Measurements from ENCODE around the gene NAB2.

NAB2 gene

GRCh38 chr12:57118711-57119271 lies 29.9 kb downstream of the NAB2 start:
- TF ChIP-seq FOXP2 (optimal IDR thresholded peaks at IDR 0.05; ENCODE audit: borderline replicate concordance, extremely low read depth, extremely low read length, insufficient read depth) (no peak), POLR2AphosphoS5 (IDR thresholded peaks at IDR 0.05; ENCODE audit: low read depth, low read length) (no peak), TAF1 (IDR thresholded peaks at IDR 0.05; ENCODE audit: borderline replicate concordance, insufficient read depth, low read length) (no peak), SIN3A (IDR thresholded peaks at IDR 0.05; ENCODE audit: borderline replicate concordance, insufficient read depth, low read length) (no peak)
- TF ChIP-seq, protein P1, sequence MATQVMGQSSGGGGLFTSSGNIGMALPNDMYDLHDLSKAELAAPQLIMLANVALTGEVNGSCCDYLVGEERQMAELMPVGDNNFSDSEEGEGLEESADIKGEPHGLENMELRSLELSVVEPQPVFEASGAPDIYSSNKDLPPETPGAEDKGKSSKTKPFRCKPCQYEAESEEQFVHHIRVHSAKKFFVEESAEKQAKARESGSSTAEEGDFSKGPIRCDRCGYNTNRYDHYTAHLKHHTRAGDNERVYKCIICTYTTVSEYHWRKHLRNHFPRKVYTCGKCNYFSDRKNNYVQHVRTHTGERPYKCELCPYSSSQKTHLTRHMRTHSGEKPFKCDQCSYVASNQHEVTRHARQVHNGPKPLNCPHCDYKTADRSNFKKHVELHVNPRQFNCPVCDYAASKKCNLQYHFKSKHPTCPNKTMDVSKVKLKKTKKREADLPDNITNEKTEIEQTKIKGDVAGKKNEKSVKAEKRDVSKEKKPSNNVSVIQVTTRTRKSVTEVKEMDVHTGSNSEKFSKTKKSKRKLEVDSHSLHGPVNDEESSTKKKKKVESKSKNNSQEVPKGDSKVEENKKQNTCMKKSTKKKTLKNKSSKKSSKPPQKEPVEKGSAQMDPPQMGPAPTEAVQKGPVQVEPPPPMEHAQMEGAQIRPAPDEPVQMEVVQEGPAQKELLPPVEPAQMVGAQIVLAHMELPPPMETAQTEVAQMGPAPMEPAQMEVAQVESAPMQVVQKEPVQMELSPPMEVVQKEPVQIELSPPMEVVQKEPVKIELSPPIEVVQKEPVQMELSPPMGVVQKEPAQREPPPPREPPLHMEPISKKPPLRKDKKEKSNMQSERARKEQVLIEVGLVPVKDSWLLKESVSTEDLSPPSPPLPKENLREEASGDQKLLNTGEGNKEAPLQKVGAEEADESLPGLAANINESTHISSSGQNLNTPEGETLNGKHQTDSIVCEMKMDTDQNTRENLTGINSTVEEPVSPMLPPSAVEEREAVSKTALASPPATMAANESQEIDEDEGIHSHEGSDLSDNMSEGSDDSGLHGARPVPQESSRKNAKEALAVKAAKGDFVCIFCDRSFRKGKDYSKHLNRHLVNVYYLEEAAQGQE (IDR thresholded peaks at IDR 0.05; ENCODE audit: insufficient read depth in 1 of 2, low read depth in 2 of 2, low read length in 2 of 2): no peak

DNA sequence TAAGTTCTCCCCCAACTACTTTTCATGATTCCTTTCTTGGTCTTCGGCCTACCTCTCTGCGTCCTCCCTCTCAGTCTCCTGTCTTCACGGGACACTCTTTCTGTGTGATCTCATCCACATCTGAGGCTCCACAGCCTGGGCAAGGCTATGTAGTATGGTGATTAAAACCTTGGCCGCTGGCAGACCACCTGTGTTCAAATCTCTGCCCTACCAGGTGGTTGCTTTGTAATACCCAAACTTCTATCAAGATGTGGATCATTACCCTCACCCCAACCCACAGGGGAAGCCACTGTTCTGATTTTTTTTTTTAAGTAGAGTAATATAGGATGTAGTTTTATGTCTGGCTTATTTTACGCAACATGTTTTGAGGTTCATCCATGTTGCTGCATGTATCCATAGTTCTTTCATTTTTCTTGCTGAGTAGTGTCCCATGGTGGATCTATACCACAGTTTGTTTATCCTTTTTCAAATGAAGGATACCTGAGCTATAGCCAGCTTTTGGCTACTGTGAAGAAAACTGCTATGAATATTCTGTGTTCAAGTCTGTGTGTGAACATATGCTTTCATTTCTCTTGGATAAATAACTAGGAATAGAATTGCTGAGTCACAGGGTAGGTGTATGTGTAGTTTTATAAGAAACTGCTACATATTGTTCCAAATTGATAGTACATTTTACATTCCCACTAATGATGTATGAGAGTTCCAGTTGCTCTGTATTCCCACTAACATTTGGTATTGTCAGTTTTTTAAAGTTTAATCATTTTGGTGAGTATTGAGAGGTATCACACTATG lies 30.6 kb downstream of the NAB2 start:
- TF ChIP-seq POLR2AphosphoS5 (IDR thresholded peaks at IDR 0.05; ENCODE audit: low read depth, low read length) (no peak), TAF1 (IDR thresholded peaks at IDR 0.05; ENCODE audit: borderline replicate concordance, insufficient read depth, low read length) (no peak), FOXP2 (optimal IDR thresholded peaks at IDR 0.05; ENCODE audit: borderline replicate concordance, extremely low read depth, extremely low read length, insufficient read depth) (no peak), SIN3A (IDR thresholded peaks at IDR 0.05; ENCODE audit: borderline replicate concordance, insufficient read depth, low read length) (no peak)
- TF ChIP-seq, protein P1 (IDR thresholded peaks at IDR 0.05; ENCODE audit: insufficient read depth in 1 of 2, low read depth in 2 of 2, low read length in 2 of 2): no peak

- TF ChIP-seq FOXP2 (optimal IDR thresholded peaks at IDR 0.05; ENCODE audit: borderline replicate concordance, extremely low read depth, extremely low read length, insufficient read depth): no peak
- no peak for TF ChIP-seq SIN3A (IDR thresholded peaks at IDR 0.05; ENCODE audit: borderline replicate concordance, insufficient read depth, low read length)
- TF ChIP-seq, protein P1 (IDR thresholded peaks at IDR 0.05; ENCODE audit: insufficient read depth in 1 of 2, low read depth in 2 of 2, low read length in 2 of 2): no peak
- TF ChIP-seq POLR2AphosphoS5 (IDR thresholded peaks at IDR 0.05; ENCODE audit: low read depth, low read length): no peak
- no peak for TF ChIP-seq TAF1 (IDR thresholded peaks at IDR 0.05; ENCODE audit: borderline replicate concordance, insufficient read depth, low read length)
These were observed 34.9 kb downstream of the NAB2 start for GRCh38 chr12:57123813-57124212.

- no peak for TF ChIP-seq POLR2AphosphoS5 (IDR thresholded peaks at IDR 0.05; ENCODE audit: low read depth, low read length)
- TF ChIP-seq FOXP2 (optimal IDR thresholded peaks at IDR 0.05; ENCODE audit: borderline replicate concordance, extremely low read depth, extremely low read length, insufficient read depth): no peak
- no peak for TF ChIP-seq TAF1 (IDR thresholded peaks at IDR 0.05; ENCODE audit: borderline replicate concordance, insufficient read depth, low read length)
- TF ChIP-seq, protein P1 (IDR thresholded peaks at IDR 0.05; ENCODE audit: insufficient read depth in 1 of 2, low read depth in 2 of 2, low read length in 2 of 2): no peak
- TF ChIP-seq SIN3A (IDR thresholded peaks at IDR 0.05; ENCODE audit: borderline replicate concordance, insufficient read depth, low read length): no peak
These were observed 35.5 kb downstream of the NAB2 start for GRCh38 chr12:57124261-57124877.
